K562 (cell line): ENCODE measurements around the gene LRRTM1. TPM values are rescaled to one million over a fixed set of nuclear protein-coding genes. Genes with fewer than 3 reads are reported as not detected.

Experiments used
- BCL6 ChIP-seq: fragments of 250-450 bp; sonication (Bioruptor Pico); IDR thresholded peaks from 2 replicates; pipeline ENCODE4 v1.4.0; 2020
- EGR1 ChIP-seq: fragments of 450-650 bp; conservative IDR thresholded peaks from 2 replicates; pipeline ENCODE4 v1.6.1; 2017; ENCODE audit warnings: mild to moderate bottlenecking
- NCOA1 ChIP-seq: fragments of 450-650 bp; IDR thresholded peaks from 2 replicates; pipeline ENCODE4 v1.6.1; 2016; ENCODE audit warnings: low read depth
- PHF21A ChIP-seq: fragments of 450-650 bp; IDR thresholded peaks from 2 replicates; pipeline ENCODE4 v1.6.1; 2017; ENCODE audit warnings: low read depth, borderline replicate concordance
- RHOXF2B ChIP-seq: fragments of 250-450 bp; sonication (Bioruptor Pico); conservative IDR thresholded peaks from 2 replicates; pipeline ENCODE4 v1.5.1; 2021
- TAL1 ChIP-seq: fragments of 450-650 bp; IDR thresholded peaks from 2 replicates; pipeline ENCODE4 v1.6.1; 2016; ENCODE audit warnings: mild to moderate bottlenecking
- ZBTB7A ChIP-seq: IDR thresholded peaks from 2 replicates; pipeline ENCODE4 v1.6.1; 2011; ENCODE audit warnings: low read depth, mild to moderate bottlenecking, low read length, moderate library complexity, borderline replicate concordance; ENCODE audit not compliant: control insufficient read depth
- ZFPM2 ChIP-seq: fragments of 250-450 bp; sonication (Bioruptor Pico); IDR thresholded peaks from 2 replicates; pipeline ENCODE4 v1.5.1; 2022; ENCODE audit warnings: mild to moderate bottlenecking
- polyA plus RNA-seq, 8 experiments: library from polyadenylated mRNA; depleted of rRNA in 4 of 8; stranded (reverse) in 5 of 8; unstranded in 3 of 8; fragments of >200 nt; fragmentation: Nextera tagmentation in 2 of 8; fragmentation: Illumina TruSeq in 1 of 8; extraction: Ambion mirVana in 2 of 8; extraction: Trizol in 1 of 8; gene quantifications; 2 replicates each; pipeline versions ENCODE4 v1.2.1 to v1.2.3, GENCODE V29; 2011 to 2014; ENCODE audit warnings: inconsistent platforms in 1 of 8, missing spikeins in 1 of 8
- total RNA-seq, 7 experiments: library from RNA; depleted of rRNA in 6 of 7; stranded (reverse); fragments of >200 nt in 6 of 7; fragmentation: Illumina TruSeq in 2 of 7; extraction: Trizol in 2 of 7; gene quantifications; 2 replicates each; pipeline versions ENCODE4 v1.2.1 to v1.2.3, GENCODE V29; 2011 to 2021; ENCODE audit warnings: low replicate concordance in 1 of 7
- TF ChIP-seq, protein P1 (sequence below): fragments of 450-650 bp; formaldehyde crosslinking; IDR thresholded peaks from 2 replicates; pipeline ENCODE4 v1.4.0; 2020; ENCODE audit warnings: mild to moderate bottlenecking, moderate library complexity
- TF ChIP-seq, protein P2 (sequence below): fragments of 250-450 bp; sonication (Bioruptor Pico); IDR thresholded peaks from 2 replicates; pipeline ENCODE4 v1.8.0; 2021; ENCODE audit warnings: moderate library complexity, mild to moderate bottlenecking, inconsistent platforms

LRRTM1 gene
- total and polyA plus RNA-seq, 9 of the 15 experiments (the other 6 are each of a cell fraction or from before 2014, with no cell fraction given) = 0.07 to 0.33 (median 0.11) TPM; not detected in 6

DNA sequence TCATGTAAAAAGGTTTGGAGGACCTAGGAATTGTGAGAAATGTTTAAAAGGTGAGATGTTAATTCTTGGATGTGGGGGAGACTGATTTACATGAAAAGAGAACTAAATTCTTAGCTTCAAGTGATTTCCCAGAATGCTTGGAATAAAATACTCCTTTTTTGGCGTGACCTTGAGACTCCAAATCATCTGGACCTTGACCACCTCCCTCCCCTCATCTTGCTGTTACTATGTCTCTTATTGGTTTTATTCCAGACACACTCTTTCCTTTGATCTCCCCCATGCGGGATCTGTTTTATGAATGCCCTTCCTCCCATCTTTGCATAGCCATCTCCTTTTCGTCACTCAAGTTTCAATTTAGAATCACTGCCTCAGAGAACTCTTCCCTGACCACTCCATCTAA is 20.0 kb upstream of the LRRTM1 start (continued):
- TF ChIP-seq ZFPM2 (CRISPR knock-in tag) (no peak), PHF21A (no peak), TAL1 (no peak), RHOXF2B (CRISPR knock-in tag) (no peak), BCL6 (CRISPR knock-in tag) (no peak), NCOA1 (no peak), EGR1 (no peak), ZBTB7A (no peak)
- TF ChIP-seq, protein P1, sequence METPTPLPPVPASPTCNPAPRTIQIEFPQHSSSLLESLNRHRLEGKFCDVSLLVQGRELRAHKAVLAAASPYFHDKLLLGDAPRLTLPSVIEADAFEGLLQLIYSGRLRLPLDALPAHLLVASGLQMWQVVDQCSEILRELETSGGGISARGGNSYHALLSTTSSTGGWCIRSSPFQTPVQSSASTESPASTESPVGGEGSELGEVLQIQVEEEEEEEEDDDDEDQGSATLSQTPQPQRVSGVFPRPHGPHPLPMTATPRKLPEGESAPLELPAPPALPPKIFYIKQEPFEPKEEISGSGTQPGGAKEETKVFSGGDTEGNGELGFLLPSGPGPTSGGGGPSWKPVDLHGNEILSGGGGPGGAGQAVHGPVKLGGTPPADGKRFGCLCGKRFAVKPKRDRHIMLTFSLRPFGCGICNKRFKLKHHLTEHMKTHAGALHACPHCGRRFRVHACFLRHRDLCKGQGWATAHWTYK (CRISPR knock-in tag) = no peak
- TF ChIP-seq, protein P2, sequence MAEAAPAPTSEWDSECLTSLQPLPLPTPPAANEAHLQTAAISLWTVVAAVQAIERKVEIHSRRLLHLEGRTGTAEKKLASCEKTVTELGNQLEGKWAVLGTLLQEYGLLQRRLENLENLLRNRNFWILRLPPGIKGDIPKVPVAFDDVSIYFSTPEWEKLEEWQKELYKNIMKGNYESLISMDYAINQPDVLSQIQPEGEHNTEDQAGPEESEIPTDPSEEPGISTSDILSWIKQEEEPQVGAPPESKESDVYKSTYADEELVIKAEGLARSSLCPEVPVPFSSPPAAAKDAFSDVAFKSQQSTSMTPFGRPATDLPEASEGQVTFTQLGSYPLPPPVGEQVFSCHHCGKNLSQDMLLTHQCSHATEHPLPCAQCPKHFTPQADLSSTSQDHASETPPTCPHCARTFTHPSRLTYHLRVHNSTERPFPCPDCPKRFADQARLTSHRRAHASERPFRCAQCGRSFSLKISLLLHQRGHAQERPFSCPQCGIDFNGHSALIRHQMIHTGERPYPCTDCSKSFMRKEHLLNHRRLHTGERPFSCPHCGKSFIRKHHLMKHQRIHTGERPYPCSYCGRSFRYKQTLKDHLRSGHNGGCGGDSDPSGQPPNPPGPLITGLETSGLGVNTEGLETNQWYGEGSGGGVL (CRISPR knock-in tag) = no peak
